ENCODE measurements around the gene OBSCN.
"Not testable (repeated sequence)": the region's sequence is repeated elsewhere in the genome, so short reads cannot be mapped to it uniquely, and the experiment has no call there.

OBSCN gene

DNA sequence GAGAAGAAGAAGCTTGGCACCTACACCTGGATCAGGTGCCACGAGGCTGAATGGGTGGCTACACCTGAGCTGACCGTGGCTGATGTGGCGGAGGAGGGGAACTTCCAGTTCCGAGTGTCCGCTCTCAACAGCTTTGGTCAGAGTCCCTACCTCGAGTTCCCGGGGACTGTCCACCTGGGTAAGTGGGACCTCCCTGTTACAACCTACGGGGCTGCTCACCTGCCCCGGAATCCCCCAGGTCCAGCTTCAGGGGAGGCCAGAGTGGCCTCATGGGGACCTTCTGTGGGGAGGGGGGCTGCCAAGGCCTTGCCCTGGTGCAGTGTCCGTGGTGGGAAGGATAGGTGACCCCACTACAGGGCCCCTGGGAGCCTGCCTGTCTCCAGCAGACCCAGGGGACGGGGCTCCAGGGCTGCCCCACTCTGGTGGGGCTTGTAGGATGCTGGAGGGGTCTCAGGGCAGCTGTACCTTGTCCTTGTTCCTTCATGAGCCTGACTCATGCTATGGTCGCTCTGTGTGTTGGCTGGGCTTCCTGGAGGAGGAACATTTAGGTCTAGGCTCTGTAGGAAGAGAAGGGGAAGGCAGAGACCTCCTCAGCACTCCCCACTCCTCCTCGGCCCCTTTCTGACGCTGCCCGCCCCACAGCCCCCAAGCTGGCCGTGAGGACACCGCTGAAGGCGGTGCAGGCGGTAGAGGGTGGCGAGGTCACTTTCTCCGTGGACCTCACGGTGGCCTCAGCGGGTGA is 7.2 kb downstream of the OBSCN start:
- DNase-seq, result no peak

DNA sequence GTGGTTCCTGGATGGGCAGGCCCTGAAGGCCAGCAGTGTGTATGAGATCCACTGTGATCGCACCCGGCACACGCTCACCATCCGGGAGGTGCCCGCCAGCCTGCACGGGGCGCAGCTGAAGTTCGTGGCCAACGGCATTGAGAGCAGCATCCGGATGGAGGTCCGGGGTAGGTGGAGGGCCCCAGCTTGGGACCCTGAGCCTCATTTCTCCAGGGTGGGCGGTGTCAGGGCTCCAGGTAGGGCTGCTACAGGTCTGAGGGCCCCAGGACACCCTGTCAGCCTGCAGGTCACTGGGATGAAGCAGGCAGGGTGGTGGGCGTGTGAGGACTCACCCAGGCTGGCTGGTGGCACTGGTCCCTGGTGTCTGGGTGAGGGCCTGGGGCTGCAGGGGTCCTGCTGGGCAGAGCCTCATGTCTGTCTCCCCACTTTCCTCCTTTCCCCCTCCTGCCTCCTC is 7.8 kb downstream of the OBSCN start:
- no peak for DNase-seq

DNA sequence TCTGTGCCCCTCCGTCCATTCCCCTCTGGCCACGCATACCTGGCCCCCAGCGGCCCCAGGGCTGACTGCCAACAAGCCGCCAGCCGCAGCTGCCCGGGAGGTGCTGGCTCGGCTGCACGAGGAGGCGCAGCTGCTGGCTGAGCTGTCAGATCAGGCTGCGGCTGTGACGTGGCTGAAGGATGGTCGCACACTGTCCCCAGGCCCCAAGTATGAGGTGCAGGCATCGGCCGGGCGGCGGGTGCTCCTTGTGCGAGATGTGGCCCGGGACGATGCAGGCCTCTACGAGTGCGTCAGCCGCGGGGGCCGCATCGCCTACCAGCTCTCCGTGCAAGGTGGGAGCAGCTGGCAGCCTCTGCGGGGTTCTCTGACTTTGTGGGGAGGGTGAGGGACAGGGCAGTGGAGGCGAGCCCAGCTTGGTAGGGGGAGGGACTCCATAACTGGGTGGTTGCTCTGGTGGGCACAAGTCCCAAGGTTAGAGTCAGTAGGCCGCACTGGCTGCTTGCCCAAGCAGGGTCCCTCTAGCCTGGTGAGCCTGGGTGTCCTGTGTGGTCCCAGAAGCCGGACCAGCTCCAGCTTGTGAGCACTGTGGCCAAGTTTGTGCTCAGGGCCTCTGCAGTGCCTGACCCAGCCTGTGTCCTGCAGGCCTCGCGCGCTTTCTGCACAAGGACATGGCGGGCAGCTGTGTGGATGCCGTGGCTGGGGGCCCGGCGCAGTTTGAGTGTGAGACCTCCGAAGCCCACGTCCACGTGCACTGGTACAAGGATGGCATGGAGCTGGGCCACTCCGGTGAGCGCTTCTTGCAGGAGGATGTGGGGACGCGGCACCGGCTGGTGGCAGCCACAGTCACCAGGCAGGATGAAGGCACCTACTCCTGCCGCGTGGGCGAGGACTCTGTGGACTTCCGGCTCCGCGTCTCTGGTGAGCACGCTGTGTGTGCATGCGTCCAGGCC is 8.8 kb downstream of the OBSCN start:
- no peak for DNase-seq

DNA sequence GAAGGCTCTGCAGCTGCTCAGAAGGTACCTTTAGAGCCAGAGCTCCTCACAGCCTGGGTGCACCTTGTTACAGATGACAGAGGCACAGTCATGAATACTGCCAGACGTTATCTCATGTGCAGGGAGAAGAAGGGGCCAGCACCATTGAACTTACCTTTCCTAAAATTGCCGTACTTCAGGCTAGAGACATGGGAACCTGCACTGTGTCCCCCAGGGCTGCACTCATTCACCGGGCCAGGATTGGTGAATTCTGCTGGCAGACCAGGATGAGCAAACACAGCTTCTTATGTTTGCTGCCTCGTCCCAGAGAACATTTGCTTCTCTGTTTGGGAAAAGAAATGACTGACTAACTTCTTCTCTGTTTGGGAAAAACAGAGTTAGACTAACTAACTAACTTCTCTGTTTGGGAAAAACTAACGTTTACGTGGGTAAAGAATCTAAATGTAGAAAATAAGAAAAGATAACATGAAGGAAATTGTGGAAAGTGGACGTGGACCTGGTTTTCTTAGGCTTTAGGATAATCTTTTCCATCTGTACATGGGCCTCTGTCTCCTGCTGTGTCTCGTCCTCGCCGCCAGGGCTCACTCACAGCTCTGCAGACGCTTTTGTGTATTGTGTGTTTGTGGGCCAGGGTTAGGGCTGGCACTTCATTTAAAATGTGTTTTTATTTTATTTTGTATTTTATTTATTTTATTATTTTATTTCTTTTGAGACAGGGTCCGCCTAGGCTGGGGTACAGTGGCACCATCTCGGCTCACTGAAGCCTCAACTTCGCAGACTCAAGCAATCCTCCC is 9.9 kb downstream of the OBSCN start:
- DNase-seq, result no peak

DNA sequence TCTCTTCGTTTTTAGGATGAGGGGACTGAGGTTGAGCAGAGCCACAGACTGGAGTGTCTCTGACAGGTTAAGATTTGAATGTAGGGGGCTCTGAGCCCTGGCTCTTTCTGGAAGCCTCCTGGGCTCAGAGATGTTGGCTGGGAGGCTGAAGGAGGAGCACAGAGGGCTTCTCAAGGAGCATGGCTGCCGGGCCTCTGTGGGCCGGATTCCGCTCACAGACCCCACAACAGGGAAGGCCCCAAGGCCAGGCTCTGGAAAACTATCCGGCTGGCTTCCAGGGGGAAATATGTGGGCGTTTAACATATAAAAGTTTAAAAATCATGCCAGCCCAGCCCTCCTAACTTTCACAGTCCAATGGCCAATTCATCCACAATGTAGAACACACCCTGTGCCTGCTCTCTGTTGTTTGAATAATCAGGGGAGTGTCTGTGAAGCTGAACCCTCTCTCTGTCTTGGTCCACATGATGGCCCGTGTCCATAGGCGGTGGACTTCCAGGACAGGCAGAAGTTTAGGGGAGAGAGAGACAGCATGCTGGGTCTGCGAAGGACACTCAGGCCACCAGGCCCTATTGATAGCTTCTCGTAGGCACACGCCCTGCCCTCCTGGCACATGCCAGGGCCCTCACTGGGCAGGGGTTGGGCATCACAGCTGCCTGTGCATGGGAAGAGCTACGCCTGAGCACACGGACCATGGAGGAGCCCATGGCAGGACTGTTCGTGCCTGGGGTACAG is 10.8 kb downstream of the OBSCN start:
- no peak for DNase-seq

DNA sequence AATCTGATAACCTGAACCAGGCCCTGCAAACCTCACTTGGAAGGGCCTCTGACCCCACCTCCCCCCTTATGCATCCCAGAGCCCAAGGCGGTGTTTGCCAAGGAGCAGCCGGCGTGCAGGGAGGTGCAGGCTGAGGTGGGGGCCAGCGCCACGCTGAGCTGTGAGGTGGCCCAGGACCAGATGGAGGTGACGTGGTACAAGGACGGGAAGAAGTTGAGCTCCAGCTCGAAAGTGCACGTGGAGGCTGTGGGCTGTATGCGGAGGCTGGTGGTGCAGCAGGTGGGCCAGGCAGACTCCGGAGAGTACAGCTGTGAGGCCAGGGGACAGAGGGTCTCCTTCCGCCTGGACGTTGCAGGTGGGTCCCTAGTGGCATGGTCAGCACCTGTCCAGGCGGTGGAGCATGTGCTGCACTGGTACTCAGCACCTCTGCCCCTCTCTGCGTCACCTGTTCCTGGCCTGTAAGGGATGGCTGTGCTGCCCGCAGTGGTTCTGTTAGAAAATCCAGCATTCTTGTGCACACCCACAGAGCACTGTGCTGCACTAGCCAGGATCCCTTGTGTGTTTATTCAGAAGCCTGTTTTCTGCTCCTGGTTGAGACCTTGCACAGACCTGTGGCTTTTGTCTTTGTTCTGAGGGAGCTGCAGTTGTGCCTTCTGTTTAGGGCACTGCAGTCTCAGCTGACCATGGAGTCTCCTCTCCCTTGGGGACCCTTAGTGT is 11.6 kb downstream of the OBSCN start:
- no peak for DNase-seq

DNA sequence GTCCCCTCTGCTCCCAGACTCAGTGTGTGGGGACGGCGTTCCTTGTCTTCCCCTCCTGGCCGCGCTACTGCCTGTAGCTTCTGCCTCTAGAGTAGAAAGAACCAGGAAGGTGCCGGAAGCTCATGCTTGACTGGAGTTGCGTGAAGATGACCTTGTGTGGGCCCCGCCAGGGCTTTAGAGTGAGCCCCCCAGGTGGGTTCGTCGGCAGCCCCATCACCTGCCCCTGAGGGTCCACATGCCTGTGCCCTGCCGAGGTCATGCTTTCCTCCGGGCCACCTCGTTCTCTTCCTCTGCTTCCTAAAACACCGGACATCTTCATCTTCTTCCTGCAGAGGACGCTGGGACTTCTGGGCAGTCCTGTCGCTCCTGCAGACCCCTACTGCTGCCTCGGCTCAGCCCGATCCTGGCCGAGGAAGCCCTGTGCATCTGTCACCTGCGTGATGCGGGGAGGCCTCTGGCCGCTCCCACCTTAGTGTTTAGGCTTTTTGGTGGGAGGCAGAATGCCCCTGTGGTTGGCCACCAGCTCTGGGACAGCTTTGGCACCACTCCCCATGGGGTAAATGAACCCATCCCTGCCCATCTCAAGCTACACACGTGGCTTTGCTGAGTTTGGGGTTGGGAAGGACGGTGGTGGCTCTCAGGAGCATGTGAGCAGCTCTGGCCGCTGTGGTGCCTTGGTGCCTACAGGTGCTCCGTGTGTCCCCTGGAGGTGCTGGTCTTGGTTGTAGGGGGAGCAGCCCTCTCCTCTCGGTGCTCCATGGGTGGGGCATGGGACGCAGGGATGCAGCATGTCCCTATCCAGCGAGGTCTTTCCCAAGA is 12.3 kb downstream of the OBSCN start:
- no peak for DNase-seq

DNA sequence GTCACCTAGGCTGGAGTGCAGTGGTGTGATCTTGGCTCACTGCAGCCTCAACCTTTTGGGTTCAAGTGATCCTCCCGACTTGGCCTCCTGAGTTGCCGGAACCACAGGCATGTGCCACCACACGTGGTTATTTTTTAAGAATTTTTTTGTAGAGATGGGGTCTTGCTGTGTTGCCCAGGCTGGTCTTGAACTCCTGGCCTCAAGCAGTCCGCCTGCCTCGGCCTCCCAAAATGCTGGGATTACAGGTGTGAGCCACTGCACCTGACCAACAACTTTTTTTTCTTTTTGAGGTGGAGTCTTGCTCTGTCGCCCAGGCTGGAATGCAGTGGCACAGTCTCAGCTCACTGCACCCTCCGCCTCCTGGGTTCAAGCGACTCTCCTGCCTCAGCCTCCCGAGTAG is 13.3 kb downstream of the OBSCN start:
- DNase-seq, result not testable (repeated sequence)

DNA sequence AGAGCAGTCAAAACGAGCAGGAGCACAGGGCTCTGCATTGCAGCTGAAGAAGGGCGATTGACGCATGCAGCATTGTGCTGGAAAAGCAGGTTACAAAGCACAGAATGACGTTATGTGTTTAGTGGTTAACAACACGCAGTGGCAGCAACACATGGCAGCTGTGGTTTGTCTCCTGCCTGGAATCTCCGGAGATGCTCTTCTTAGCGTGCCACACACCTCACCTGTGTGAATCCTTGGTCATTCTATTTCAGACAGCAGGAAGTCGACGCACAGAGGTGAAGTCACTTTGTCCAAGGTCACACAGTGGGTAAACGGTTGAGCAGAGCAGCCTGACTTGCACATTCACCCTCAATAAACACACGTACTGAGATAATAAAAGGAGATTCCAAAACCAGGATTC is 14.7 kb downstream of the OBSCN start:
- DNase-seq, result no peak

DNA sequence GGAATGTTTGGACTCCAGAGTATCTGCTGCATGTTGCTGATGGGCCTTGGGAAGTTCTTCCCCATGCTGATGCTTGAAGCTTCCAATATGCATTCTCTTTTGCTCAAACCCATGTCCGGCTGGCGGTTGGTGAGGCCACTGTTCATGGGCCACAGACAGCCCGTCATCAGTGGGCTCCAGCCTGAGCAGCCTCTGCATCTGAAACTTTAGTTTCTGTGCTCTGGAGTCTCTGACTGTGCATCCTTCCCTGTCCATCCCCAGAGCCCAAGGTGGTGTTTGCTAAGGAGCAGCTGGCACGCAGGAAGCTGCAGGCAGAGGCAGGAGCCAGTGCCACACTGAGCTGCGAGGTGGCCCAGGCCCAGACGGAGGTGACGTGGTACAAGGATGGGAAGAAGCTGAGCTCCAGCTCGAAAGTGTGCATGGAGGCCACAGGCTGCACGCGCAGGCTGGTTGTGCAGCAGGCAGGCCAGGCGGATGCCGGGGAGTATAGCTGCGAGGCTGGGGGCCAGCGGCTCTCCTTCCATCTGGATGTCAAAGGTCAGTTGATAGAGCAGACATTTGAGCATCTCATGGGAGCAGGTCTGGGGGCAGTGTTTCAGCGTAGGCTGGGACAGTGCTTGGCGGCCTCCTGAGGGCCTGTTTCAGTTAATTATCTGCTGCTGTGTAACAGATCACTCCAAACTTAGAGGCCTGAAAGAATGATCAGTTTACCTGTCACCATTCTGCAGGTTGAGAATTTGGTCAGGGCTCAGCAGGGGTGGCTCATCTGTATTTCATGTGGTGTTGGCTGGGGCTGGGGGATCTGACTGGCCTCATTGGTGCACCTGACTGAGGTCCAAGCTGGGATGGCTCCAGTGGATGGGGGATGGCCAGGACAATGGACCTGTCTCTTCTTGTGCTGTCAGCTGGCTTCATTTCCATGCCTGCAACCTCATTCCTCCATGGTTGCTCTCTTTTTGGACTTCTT is 16.6 kb downstream of the OBSCN start:
- no peak for DNase-seq

DNA sequence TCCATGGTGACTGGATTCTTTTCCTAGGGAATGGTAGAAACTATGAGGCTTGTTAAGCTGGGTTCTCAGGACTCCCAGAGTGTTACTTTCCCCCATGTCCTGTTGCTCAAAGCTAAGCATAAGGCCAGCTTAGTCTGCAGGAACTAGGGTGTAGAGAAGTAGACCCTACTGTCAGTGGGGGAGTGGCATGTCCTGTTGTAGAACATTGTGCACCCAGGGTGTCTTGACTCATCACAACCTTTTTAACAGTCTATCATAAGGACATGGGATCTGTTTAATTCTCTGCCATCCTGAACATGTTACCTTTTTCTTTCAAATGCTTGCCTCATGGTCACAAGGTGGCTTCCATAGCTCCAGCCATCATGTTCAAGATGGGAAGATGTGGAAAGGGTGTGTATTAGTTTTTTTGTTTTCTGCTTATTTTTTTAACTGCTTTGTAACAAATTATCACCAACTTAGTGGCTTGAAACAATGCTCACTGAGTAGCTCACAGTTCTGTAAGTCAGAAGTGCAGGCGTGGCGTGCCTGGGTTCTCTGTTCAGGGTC is 17.4 kb downstream of the OBSCN start:
- DNase-seq, result no peak

DNA sequence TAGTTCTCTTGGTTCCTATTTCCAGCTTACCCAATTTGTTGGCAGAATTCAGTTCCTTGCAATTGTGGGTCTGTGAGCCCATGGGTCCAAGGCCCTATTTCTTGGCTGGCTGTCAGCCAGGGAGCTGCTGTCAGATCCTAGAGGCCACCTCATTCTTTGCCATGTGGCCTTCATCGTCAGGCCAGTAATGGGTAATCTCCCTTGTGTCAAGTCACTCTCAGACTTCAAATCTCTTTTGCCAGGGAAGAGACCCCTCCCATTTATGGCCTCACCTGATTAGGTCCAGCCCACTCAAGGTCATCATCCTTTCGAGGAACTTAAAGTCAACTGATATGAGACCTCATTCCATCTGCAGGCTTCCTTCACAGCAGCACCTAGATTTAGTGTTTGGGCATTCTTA is 17.9 kb downstream of the OBSCN start:
- no peak for DNase-seq

DNA sequence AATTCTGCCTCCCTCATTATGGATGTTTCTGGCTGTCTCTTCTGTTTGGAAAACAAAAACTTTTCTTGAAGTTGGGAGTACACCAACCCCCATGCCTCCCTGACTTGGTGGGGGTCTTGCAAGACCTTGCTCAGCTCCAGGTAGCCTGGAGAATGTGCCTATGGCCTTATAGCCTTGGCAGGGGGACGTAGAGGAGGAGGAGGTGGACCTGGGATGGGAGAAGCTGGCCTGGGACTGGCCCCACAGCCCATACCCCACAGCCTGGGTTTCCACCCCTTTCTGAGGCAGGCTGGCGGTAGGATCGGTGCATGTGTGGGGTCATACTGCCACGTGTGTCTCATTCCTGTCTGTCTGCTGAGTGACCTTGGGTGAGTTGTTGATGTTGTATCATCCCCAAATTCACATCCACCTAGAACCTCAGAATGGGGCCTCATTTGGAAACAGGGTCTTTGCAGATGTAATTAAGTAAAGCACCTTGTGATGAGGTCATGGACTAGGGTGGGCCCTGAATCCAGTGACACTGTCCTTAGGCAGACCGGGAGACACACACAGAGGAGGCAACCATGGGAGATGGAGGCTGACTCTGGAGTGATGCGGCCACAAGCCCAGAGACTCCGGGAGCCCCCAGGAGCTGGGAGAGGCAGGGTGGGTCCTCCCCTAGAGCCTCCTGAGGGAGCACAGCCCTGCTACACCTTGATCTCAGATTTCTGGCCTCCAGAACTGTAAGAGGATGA is 18.5 kb downstream of the OBSCN start:
- DNase-seq, result no peak

DNA sequence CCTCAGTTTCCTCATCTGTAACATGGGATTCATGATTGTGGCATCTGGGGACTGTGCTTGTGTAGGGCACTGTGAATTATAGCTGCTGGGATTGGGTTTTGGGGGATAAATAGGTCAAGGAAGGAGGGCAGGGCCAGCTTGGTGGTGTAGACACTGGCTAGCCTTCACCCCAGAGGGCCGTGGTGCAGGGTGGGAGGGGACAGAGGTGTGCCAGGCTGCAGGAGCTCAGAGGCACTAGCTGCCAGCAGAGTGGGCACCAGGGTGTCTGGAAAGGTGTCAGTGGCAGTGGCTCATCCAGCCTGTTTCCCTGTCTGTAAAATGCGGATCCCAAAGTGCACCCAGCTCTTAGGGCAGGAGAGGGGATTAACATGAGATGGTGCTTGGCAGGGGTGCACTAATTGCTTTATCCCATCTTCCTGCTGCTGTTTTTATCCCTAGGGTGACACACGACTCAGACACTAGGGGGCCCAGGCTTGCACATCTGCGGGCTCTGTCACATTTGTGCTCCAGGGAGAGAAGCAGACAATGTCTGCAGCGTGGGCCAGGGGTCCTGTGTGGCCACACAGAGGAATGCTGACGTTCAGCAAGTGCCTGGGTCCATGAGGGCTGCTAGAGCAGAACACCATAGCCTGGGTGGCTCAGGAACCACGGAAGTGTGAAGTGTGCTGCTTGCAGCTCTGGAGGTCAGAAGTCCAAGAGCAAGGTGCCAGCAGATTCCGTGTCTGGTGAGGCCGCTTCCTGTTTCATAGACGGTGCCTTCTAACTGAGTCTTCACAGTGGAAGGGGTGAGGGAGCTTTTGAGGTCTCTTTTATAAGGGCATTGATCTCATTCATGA is 19.3 kb downstream of the OBSCN start:
- no peak for DNase-seq

DNA sequence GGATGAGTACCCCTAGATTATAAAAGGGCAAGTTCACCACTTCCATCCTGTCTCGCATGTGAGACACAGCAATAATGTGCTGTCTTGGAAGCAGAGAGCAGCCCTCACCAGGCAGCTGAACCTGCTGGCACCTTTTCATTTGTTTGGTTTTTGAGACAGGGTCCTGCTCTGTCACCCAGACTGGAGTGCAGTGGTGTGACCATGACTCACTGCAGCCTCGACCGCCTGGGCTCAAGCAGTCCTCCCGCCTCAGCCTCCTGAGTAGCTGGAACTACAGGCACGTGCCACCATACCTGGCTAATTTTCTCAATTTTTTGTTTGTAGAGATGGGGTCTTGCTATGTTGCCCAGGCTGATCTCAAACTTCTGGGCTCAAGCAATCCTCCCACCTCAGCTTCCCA is 20.3 kb downstream of the OBSCN start:
- DNase-seq, result not testable (repeated sequence)

DNA sequence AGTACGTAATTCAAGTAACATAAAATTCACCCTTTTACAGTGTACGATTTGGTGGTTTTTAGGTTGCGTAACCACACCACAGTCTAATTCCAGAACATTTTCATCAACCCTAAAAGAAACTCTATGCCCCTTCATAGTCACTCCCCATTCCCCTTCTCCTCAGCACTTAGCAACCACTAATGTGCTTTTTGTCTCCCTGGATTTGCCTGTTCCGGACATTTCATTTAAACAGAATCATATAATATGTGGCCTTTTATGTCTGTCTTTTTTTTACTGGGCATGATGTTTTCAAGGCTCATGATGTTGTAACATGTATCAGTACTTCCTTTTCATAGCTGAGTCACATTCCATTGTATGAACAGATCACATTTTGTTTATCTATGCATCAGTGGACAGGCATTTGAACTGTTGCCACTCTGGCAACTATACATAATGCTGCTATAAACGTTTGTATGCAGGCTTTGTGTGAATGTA is 20.8 kb downstream of the OBSCN start:
- DNase-seq, result no peak

DNA sequence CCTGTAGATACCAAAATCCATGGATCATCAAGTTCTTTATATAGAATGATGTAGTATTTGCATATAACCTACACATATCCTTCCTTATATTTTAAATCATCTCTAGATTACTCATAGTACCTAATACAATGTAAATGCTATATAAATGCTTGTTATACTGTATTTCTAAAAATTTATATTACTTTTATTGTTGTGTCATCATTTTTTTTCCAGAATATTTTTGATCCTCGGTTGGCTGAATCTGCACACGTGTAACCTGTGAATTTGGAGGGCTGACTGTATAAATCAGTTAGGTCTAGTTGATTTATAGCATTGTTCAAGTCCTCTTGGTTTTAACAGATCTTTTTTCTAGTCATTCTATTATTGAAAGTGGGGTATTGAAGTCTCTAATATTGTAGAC is 23.3 kb downstream of the OBSCN start:
- no peak for DNase-seq

DNA sequence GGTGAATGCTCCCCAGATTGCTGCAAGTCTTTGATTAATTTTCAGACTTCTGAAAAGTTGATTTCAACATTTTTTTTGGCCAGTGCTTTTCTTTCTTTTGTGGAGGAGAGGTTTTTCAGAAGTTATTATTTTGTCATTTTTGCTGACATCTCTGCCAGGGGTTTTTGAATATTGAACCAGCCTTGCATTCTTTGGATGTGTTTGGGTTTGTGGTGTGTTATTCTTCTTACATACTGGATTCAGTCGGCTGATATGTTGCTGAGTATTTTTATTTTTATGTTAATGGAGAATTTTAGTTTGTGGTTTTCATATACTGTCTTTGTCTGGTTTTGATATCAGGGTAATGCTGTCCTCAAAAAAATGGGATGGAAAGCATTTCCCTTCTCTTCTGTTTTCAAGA is 25.3 kb downstream of the OBSCN start:
- no peak for DNase-seq
